COLO668 (cell line): ENCODE data around the gene FXN.

Source experiments
- DNase-seq: peaks from one replicate; lab custom pipeline; 2025; ENCODE audit not compliant: unreplicated experiment; lab: John Stamatoyannopoulos, UW

Gene FXN

GRCh38 chr9:69137311-69137710, 101.8 kb downstream of the FXN start:
- no peak for DNase-seq

DNA sequence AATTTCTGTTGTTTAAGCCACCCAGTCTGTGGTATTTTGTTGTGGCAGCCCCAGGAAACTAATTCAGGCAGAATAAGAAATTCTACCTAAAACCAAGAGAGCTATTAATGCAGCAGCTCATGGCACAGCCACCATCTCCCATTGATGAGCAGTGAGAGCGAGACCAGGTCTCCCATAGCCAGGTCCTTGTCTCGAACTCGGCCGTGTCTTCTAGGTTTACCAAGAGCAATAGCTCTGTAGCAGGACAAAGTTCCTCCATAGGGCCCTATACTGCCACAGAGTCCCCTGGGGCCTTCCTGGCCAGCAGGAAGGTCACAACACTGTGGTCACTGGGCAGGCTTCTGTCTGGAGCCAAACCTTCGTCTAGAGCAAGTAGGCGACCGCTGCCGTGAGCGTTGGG, 104.0 kb downstream of the FXN start:
- no peak for DNase-seq

GRCh38 chr9:69140123-69140735, 104.7 kb downstream of the FXN start:
- no peak for DNase-seq

DNA sequence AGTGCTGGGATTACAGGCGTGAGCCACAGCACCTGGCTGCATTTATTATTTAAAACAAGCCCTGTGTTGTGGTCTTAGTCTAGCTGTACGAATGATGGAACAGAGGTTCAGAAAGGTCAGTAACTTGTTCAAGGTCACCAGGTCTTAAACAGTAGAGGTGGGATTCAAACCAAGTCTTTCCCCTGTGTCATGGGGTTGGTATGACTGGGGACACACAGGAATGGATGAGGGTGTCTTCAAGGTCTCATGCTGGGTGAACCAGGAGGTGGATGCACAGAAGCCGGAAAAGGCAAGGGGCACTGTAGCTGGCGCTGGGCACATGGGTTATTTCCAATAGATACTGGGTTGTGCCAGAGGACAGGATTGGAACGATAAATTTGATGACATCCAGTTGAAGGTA, 106.3 kb downstream of the FXN start:
- no peak for DNase-seq

GRCh38 chr9:69143291-69143690, 107.7 kb downstream of the FXN start:
- no peak for DNase-seq

GRCh38 chr9:69145144-69145715, 109.7 kb downstream of the FXN start:
- DNase-seq = no peak

GRCh38 chr9:69147041-69147834, 111.7 kb downstream of the FXN start:
- DNase-seq = no peak

GRCh38 chr9:69149321-69149807, 113.8 kb downstream of the FXN start:
- DNase-seq = peak; percentile 29
